Fibroblast of lung (primary cell): ENCODE measurements around the gene ARHGEF7. TPM values are rescaled to one million over a fixed set of nuclear protein-coding genes. Genes with fewer than 3 reads are reported as not detected.

Source experiments
- DNase-seq, 2 donors: peaks; one replicate each; pipeline versions ENCODE4 v3.0.0 to v3.0.0-alpha.2; 2010; ENCODE audit warnings: low read depth in 2 of 2
- H2AFZ ChIP-seq: 2 replicates; pipeline ENCODE4 v1.5.1; 2012; ENCODE audit warnings: low read length, control low read depth, inconsistent platforms
- H3K27ac ChIP-seq: 2 replicates; pipeline ENCODE4 v1.5.1; 2011; ENCODE audit warnings: low read length, control low read depth; ENCODE audit not compliant: insufficient read depth
- H3K27me3 ChIP-seq: 2 replicates; pipeline ENCODE4 v1.5.1; 2011; ENCODE audit warnings: mild to moderate bottlenecking, low read length; ENCODE audit not compliant: control insufficient read depth, insufficient read depth
- H3K36me3 ChIP-seq: 2 replicates; pipeline ENCODE4 v1.5.1; 2011; ENCODE audit warnings: low read length; ENCODE audit not compliant: control insufficient read depth, insufficient read depth
- H3K4me1 ChIP-seq: 2 replicates; pipeline ENCODE4 v1.5.1; 2011; ENCODE audit warnings: low read length; ENCODE audit not compliant: control insufficient read depth, insufficient read depth; ENCODE audit errors: extremely low read depth
- H3K4me2 ChIP-seq: 2 replicates; pipeline ENCODE4 v1.5.1; 2011; ENCODE audit warnings: low read length, control low read depth; ENCODE audit not compliant: insufficient read depth; ENCODE audit errors: extremely low read depth
- H3K4me3 ChIP-seq, 4 experiments: fragments of 200-600 bp in 1 of 4; sonication (generic) in 1 of 4; replicated peaks in 1 of 4; 2 replicates each; pipeline ENCODE4 v1.5.1; 2011 to 2016; ENCODE audit warnings: low read length in 4 of 4, low read depth in 3 of 4, mild to moderate bottlenecking in 3 of 4, control low read depth in 2 of 4, inconsistent platforms in 1 of 4, mixed read lengths in 1 of 4; ENCODE audit not compliant: insufficient read depth in 1 of 4; ENCODE audit errors: control extremely low read depth in 1 of 4
- H3K79me2 ChIP-seq: 2 replicates; pipeline ENCODE4 v1.5.1; 2012; ENCODE audit warnings: mild to moderate bottlenecking, low read length, inconsistent platforms; ENCODE audit not compliant: control insufficient read depth, insufficient read depth
- H3K9ac ChIP-seq: 2 replicates; pipeline ENCODE4 v1.5.1; 2011; ENCODE audit warnings: mild to moderate bottlenecking, low read length, control low read depth; ENCODE audit not compliant: insufficient read depth
- H3K9me3 ChIP-seq: 2 replicates; pipeline ENCODE4 v1.5.1; 2012; ENCODE audit warnings: low read depth, low read length; ENCODE audit not compliant: control insufficient read depth, insufficient read depth
- H4K20me1 ChIP-seq: 2 replicates; pipeline ENCODE4 v1.5.1; 2011; ENCODE audit warnings: low read length; ENCODE audit not compliant: control insufficient read depth, insufficient read depth; ENCODE audit errors: extremely low read depth
- CTCF ChIP-seq, 2 donors: IDR thresholded peaks in 1 of 2; conservative IDR thresholded peaks in 1 of 2; 1 replicate in 1 of 2; 2 replicates in 1 of 2; pipeline ENCODE4 v1.5.1; 2011 to 2012; ENCODE audit warnings: low read length in 2 of 2, control low read depth in 1 of 2, inconsistent platforms in 1 of 2, low read depth in 1 of 2, mild to moderate bottlenecking in 1 of 2
- EZH2 ChIP-seq: IDR thresholded peaks from 2 replicates; pipeline ENCODE4 v1.5.1; 2012; ENCODE audit warnings: low read length, control low read depth, mild to moderate bottlenecking; ENCODE audit errors: missing control alignments
- polyA plus RNA-seq, 2 donors: library from polyadenylated mRNA; depleted of rRNA in 1 of 2; stranded (reverse) in 1 of 2; unstranded in 1 of 2; fragments of >200 nt; gene quantifications; 2 replicates each; pipeline ENCODE4 v1.2.1, GENCODE V29; 2011 to 2012; ENCODE audit warnings: missing spikeins in 1 of 2
- total RNA-seq: library from RNA; depleted of rRNA; stranded (reverse); fragments of >200 nt; gene quantifications from 2 replicates; pipeline ENCODE4 v1.2.1, GENCODE V29; 2014

The ARHGEF7 gene
- total and polyA plus RNA-seq, 2 donors (not counting 1 experiment from before 2014, with no cell fraction given), result 29.1 to 42.8 TPM

GRCh38 chr13:111280681-111281585 lies 165.8 kb downstream of the ARHGEF7 start:
- Histone ChIP-seq H3K4me2 (peak overlapping the region; percentile 69), H3K36me3 (peaks cover 11% of the 10 kb centered on the region), H2AFZ (no peak overlapping the region), H3K9ac (peak overlapping the region; percentile 48), H4K20me1 (no peaks in the 10 kb centered on the region), H3K9me3 (no peaks in the 10 kb centered on the region), H3K4me1 (peaks cover 12% of the 10 kb centered on the region), H3K79me2 (peaks cover 2% of the 10 kb centered on the region), H3K27me3 (no peaks in the 10 kb centered on the region), H3K27ac (peak overlapping the region; percentile 92), H3K4me3 (no peak overlapping the region)
- TF ChIP-seq CTCF (conservative IDR thresholded peaks at IDR 0.05 in 1 of 2, IDR thresholded peaks at IDR 0.05 in 1 of 2; ENCODE audit: low read depth in 1 of 2, low read length in 2 of 2), result no peak
- TF ChIP-seq EZH2, result no peak
- peak; percentile 77 to 91 for DNase-seq

- Histone ChIP-seq H4K20me1 (no peaks in the 10 kb centered on the region), H3K27ac (peak overlapping the region; percentile 92), H3K79me2 (peaks cover 2% of the 10 kb centered on the region), H3K4me1 (peaks cover 12% of the 10 kb centered on the region), H3K4me2 (peak overlapping the region; percentile 69), H2AFZ (no peak overlapping the region), H3K27me3 (no peaks in the 10 kb centered on the region), H3K9ac (peak overlapping the region; percentile 48), H3K4me3 (no peak overlapping the region), H3K36me3 (peaks cover 20% of the 10 kb centered on the region), H3K9me3 (no peaks in the 10 kb centered on the region)
- peak; percentile 79 to 83 for DNase-seq
- TF ChIP-seq CTCF (conservative IDR thresholded peaks at IDR 0.05 in 1 of 2, IDR thresholded peaks at IDR 0.05 in 1 of 2; ENCODE audit: low read depth in 1 of 2, low read length in 2 of 2) (no peak), EZH2 (no peak)
Measured at GRCh38 chr13:111281751-111282311, 166.7 kb downstream of the ARHGEF7 start.

GRCh38 chr13:111282425-111282824 lies 167.3 kb downstream of the ARHGEF7 start:
- Histone ChIP-seq H4K20me1 (no peaks in the 10 kb centered on the region), H3K4me3 (no peak overlapping the region), H3K36me3 (peaks cover 21% of the 10 kb centered on the region), H3K4me1 (peaks cover 12% of the 10 kb centered on the region), H3K27ac (peak overlapping the region; percentile 92), H3K9ac (no peak overlapping the region), H3K79me2 (peaks cover 2% of the 10 kb centered on the region), H3K9me3 (no peaks in the 10 kb centered on the region), H2AFZ (no peak overlapping the region), H3K4me2 (peak overlapping the region; percentile 69), H3K27me3 (no peaks in the 10 kb centered on the region)
- no peak for DNase-seq
- TF ChIP-seq EZH2 (no peak), CTCF (conservative IDR thresholded peaks at IDR 0.05 in 1 of 2, IDR thresholded peaks at IDR 0.05 in 1 of 2; ENCODE audit: low read depth in 1 of 2, low read length in 2 of 2) (no peak)
